Measurements from ENCODE around the gene TCN2. TPM values are rescaled to one million over a fixed set of nuclear protein-coding genes. Genes with fewer than 3 reads are reported as not detected.
"Not testable (repeated sequence)": the region's sequence is repeated elsewhere in the genome, so short reads cannot be mapped to it uniquely, and the experiment has no call there.

TCN2 gene
- total and polyA plus RNA-seq, 10 of the 15 experiments (the other 5 are each of a cell fraction or from before 2014, with no cell fraction given): 5.4 to 21.8 (median 11.0) TPM

- no TSS peak for BruUV-seq (replicated peaks)
- Histone ChIP-seq H3K4me3 (no peak overlapping the region), H3K9ac (ENCODE audit: control insufficient read depth, insufficient read depth, low read length) (no peak overlapping the region), H3K4me2 (ENCODE audit: control insufficient read depth, insufficient read depth) (no peak overlapping the region), H3K27me3 (replicated peaks in 1 of 2; ENCODE audit: control insufficient read depth in 2 of 2, insufficient read depth in 2 of 2, low read length in 1 of 2) (no peaks in the 10 kb centered on the region), H3K4me1 (ENCODE audit: control insufficient read depth, insufficient read depth, low read length) (no peaks in the 10 kb centered on the region), H4K20me1 (ENCODE audit: control insufficient read depth, insufficient read depth) (no peaks in the 10 kb centered on the region), H3K9me3 (replicated peaks; ENCODE audit: control insufficient read depth, insufficient read depth, low read length) (no peaks in the 10 kb centered on the region), H3K36me3 (ENCODE audit: control insufficient read depth in 2 of 2, insufficient read depth in 2 of 2, low read length in 1 of 2) (no peaks in the 10 kb centered on the region), H2AFZ (ENCODE audit: control insufficient read depth, low read depth, low read length) (no peak overlapping the region), H3K79me2 (ENCODE audit: control insufficient read depth, insufficient read depth, low read length) (no peaks in the 10 kb centered on the region), H3K27ac (ENCODE audit: control insufficient read depth, insufficient read depth) (no peak overlapping the region)
- FAIRE-seq (no peak), ATAC-seq (no peak), DNase-seq (ENCODE audit: low read depth, low spot score) (no peak)
- ChIA-PET POLR2A (no interaction called here), CTCF (no interaction called here), RAD21 (ENCODE audit: unreplicated experiment) (no interaction called here), SMC1A (ENCODE audit: uncharacterized antibody, unreplicated experiment) (interaction anchor here (1.0 kb wide), 1 partner anchor 9 kb away, joined by 3 read pairs; no protein-coding TSS in a partner anchor)
- intact Hi-C loops (cut with micrococcal nuclease; ENCODE audit: unreplicated experiment) (no loop called here), in situ Hi-C loops (cut with MboI) (no loop called here)
- no peak for TF ChIP-seq SIX5 (IDR thresholded peaks at IDR 0.05; ENCODE audit: low read depth, low read length, severe bottlenecking)
- TF ChIP-seq RUNX3 (IDR thresholded peaks at IDR 0.05; ENCODE audit: low read length): no peak
- TF ChIP-seq CREB1 (IDR thresholded peaks at IDR 0.05; ENCODE audit: low read depth): no peak
- TF ChIP-seq, protein P1, sequence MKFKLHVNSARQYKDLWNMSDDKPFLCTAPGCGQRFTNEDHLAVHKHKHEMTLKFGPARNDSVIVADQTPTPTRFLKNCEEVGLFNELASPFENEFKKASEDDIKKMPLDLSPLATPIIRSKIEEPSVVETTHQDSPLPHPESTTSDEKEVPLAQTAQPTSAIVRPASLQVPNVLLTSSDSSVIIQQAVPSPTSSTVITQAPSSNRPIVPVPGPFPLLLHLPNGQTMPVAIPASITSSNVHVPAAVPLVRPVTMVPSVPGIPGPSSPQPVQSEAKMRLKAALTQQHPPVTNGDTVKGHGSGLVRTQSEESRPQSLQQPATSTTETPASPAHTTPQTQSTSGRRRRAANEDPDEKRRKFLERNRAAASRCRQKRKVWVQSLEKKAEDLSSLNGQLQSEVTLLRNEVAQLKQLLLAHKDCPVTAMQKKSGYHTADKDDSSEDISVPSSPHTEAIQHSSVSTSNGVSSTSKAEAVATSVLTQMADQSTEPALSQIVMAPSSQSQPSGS (IDR thresholded peaks at IDR 0.05; ENCODE audit: low read length): no peak
- TF ChIP-seq ZNF274 (IDR thresholded peaks at IDR 0.05; ENCODE audit: insufficient read depth, insufficient read length): no peak
- 14% methylated on average over 6 of the region's 6 CpGs for WGBS (ENCODE audit: insufficient coverage, insufficient replicate concordance, low lambda C conversion rate, missing lambda C conversion rate)
These were observed 67.5 kb downstream of the TCN2 start for GRCh38 chr22:30674482-30674881.

- no TSS peak for BruUV-seq (replicated peaks)
- in situ Hi-C loops (cut with MboI): no loop called here
- DNase-seq (ENCODE audit: low read depth, low spot score): no peak
- 70% methylated on average over 9 of the region's 9 CpGs for WGBS (ENCODE audit: insufficient coverage, insufficient replicate concordance, low lambda C conversion rate, missing lambda C conversion rate)
- Histone ChIP-seq H3K9ac (ENCODE audit: control insufficient read depth, insufficient read depth, low read length) (no peak overlapping the region), H3K4me2 (ENCODE audit: control insufficient read depth, insufficient read depth) (no peak overlapping the region), H3K4me1 (ENCODE audit: control insufficient read depth, insufficient read depth, low read length) (no peaks in the 10 kb centered on the region), H3K9me3 (replicated peaks; ENCODE audit: control insufficient read depth, insufficient read depth, low read length) (no peaks in the 10 kb centered on the region), H2AFZ (ENCODE audit: control insufficient read depth, low read depth, low read length) (no peak overlapping the region), H3K4me3 (no peak overlapping the region), H3K27me3 (replicated peaks in 1 of 2; ENCODE audit: control insufficient read depth in 2 of 2, insufficient read depth in 2 of 2, low read length in 1 of 2) (no peaks in the 10 kb centered on the region), H3K79me2 (ENCODE audit: control insufficient read depth, insufficient read depth, low read length) (no peaks in the 10 kb centered on the region), H3K36me3 (ENCODE audit: control insufficient read depth in 2 of 2, insufficient read depth in 2 of 2, low read length in 1 of 2) (no peaks in the 10 kb centered on the region), H3K27ac (ENCODE audit: control insufficient read depth, insufficient read depth) (no peak overlapping the region), H4K20me1 (ENCODE audit: control insufficient read depth, insufficient read depth) (no peaks in the 10 kb centered on the region)
- CTCF ChIA-PET: interaction anchor here (0.6 kb wide), 1 partner anchor 1893 kb away, joined by 3 read pairs; no protein-coding TSS in a partner anchor
- no peak for ATAC-seq
- POLR2A ChIA-PET: interaction anchor here (0.6 kb wide), 1 partner anchor 400 kb away, joined by 3 read pairs; no protein-coding TSS in a partner anchor
- intact Hi-C loops (cut with micrococcal nuclease; ENCODE audit: unreplicated experiment): no loop called here
- no peak for FAIRE-seq
- RAD21 ChIA-PET (ENCODE audit: unreplicated experiment): no interaction called here
- TF ChIP-seq HCFC1 (IDR thresholded peaks at IDR 0.05; ENCODE audit: low read length) (no peak), IKZF1 (conservative IDR thresholded peaks at IDR 0.05) (no peak), BMI1 (IDR thresholded peaks at IDR 0.05; ENCODE audit: borderline replicate concordance) (no peak), PAX5 (IDR thresholded peaks at IDR 0.05; ENCODE audit: borderline replicate concordance, low read depth, low read length) (no peak), NFYB (IDR thresholded peaks at IDR 0.05; ENCODE audit: insufficient read depth, low read depth, low read length) (no peak), SPI1 (IDR thresholded peaks at IDR 0.05; ENCODE audit: borderline replicate concordance, insufficient read depth, low read depth, low read length) (no peak)
- SMC1A ChIA-PET (ENCODE audit: uncharacterized antibody, unreplicated experiment): interaction anchor here (1.5 kb wide), 1 partner anchor 69 kb away, joined by 4 read pairs; no protein-coding TSS in a partner anchor
These were observed 68.5 kb downstream of the TCN2 start for GRCh38 chr22:30675436-30675835.

GRCh38 chr22:30676565-30676964 lies 69.6 kb downstream of the TCN2 start:
- H3K4me1 ChIP-seq (ENCODE audit: control insufficient read depth, insufficient read depth, low read length); H3K36me3 ChIP-seq (ENCODE audit: control insufficient read depth in 2 of 2, insufficient read depth in 2 of 2, low read length in 1 of 2); BruUV-seq (replicated peaks); H3K9ac ChIP-seq (ENCODE audit: control insufficient read depth, insufficient read depth, low read length); CTCF ChIA-PET; RAD21 ChIA-PET (ENCODE audit: unreplicated experiment); FAIRE-seq; ATAC-seq; H3K79me2 ChIP-seq (ENCODE audit: control insufficient read depth, insufficient read depth, low read length); H3K27me3 ChIP-seq (replicated peaks in 1 of 2; ENCODE audit: control insufficient read depth in 2 of 2, insufficient read depth in 2 of 2, low read length in 1 of 2); DNase-seq (ENCODE audit: low read depth, low spot score); H3K4me3 ChIP-seq; H3K4me2 ChIP-seq (ENCODE audit: control insufficient read depth, insufficient read depth); H3K27ac ChIP-seq (ENCODE audit: control insufficient read depth, insufficient read depth); H3K9me3 ChIP-seq (replicated peaks; ENCODE audit: control insufficient read depth, insufficient read depth, low read length); POLR2A ChIA-PET; H2AFZ ChIP-seq (ENCODE audit: control insufficient read depth, low read depth, low read length); in situ Hi-C loops (cut with MboI); H4K20me1 ChIP-seq (ENCODE audit: control insufficient read depth, insufficient read depth); intact Hi-C loops (cut with micrococcal nuclease; ENCODE audit: unreplicated experiment): not testable (repeated sequence)
- 43% methylated on average over 3 of the region's 3 CpGs for WGBS (ENCODE audit: insufficient coverage, insufficient replicate concordance, low lambda C conversion rate, missing lambda C conversion rate)
- SMC1A ChIA-PET (ENCODE audit: uncharacterized antibody, unreplicated experiment): interaction anchor here (1.0 to 1.5 kb wide), 2 partner anchors 42 to 67 kb away, joined by 3 to 4 read pairs; no protein-coding TSS in a partner anchor

Data from GM12878 (cell line).